T-cell (primary cell): Measurements from ENCODE around the gene DENND1A. TPM values are rescaled to one million over a fixed set of nuclear protein-coding genes. Genes with fewer than 3 reads are reported as not detected.

Source experiments
- ATAC-seq, 4 experiments: fragments of 200-7000 bp in 3 of 4; fragments of 150-1000 bp in 1 of 4; cut with Tn5 transposase; replicated peaks in 1 of 4; 1 replicate in 3 of 4; 2 replicates in 1 of 4; pipeline ENCODE4 v1.10.0; 2021; ENCODE audit warnings: moderate library complexity in 3 of 4, mild to moderate bottlenecking in 2 of 4, moderate number of reproducible peaks in 1 of 4
- CTCF ChIA-PET, 2 donors: fragments of 300-600 bp; sonication (Branson Sonifier 250); formaldehyde crosslinking; loops; one replicate each; lab custom pipeline; 2022; ENCODE audit warnings: antibody characterized with exemption in 2 of 2; lab: Charles Lee
- POLR2A ChIA-PET, 2 donors: fragments of 300-600 bp; sonication (Branson Sonifier 250); formaldehyde crosslinking; loops; one replicate each; lab custom pipeline; 2022; ENCODE audit warnings: antibody characterized with exemption in 2 of 2; lab: Charles Lee
- DNase-seq, 35 experiments: peaks; one replicate each; pipeline versions ENCODE4 v3.0.0 to v3.0.0-alpha.2; 2013 to 2023
- H3K27ac ChIP-seq: one replicate; pipeline ENCODE4 v1.5.1; 2013; ENCODE audit warnings: low read length
- H3K27me3 ChIP-seq, 2 experiments: replicated peaks in 1 of 2; 1 replicate in 1 of 2; 2 replicates in 1 of 2; pipeline versions ENCODE4 v1.6.1 to v1.7.0; 2013; ENCODE audit warnings: low read length in 1 of 2, mixed read lengths in 1 of 2; ENCODE audit not compliant: control insufficient read depth in 2 of 2, insufficient read depth in 2 of 2; ENCODE audit errors: extremely low read depth in 1 of 2
- H3K36me3 ChIP-seq, 2 donors: 1 replicate in 1 of 2; 2 replicates in 1 of 2; pipeline versions ENCODE4 v1.6.1 to v1.7.0; 2013; ENCODE audit warnings: low read length in 1 of 2; ENCODE audit not compliant: control insufficient read depth in 2 of 2, insufficient read depth in 1 of 2; ENCODE audit errors: extremely low read depth in 1 of 2
- H3K4me1 ChIP-seq, 2 experiments: 1 replicate in 1 of 2; 2 replicates in 1 of 2; pipeline versions ENCODE4 v1.6.1 to v1.7.0; 2013; ENCODE audit warnings: low read length in 2 of 2, mixed read lengths in 1 of 2; ENCODE audit not compliant: insufficient read depth in 2 of 2, control insufficient read depth in 1 of 2; ENCODE audit errors: extremely low read depth in 1 of 2
- H3K4me3 ChIP-seq, 2 donors: 1 replicate in 1 of 2; 2 replicates in 1 of 2; pipeline versions ENCODE4 v1.5.1 to v1.7.0; 2013; ENCODE audit warnings: mild to moderate bottlenecking in 2 of 2, low read length in 1 of 2, moderate library complexity in 1 of 2; ENCODE audit not compliant: control insufficient read depth in 1 of 2; ENCODE audit errors: extremely low read depth in 1 of 2
- H3K9me3 ChIP-seq: 2 replicates; pipeline ENCODE4 v1.7.0; 2013
- H3K27ac Mint-ChIP-seq, 2 donors: one replicate each; pipeline ENCODE4 v1.8.0; 2020 to 2021; ENCODE audit warnings: mild to moderate bottlenecking in 2 of 2, mixed read lengths in 2 of 2
- H3K27me3 Mint-ChIP-seq, 2 donors: one replicate each; pipeline ENCODE4 v1.8.0; 2021 to 2022; ENCODE audit warnings: mixed read lengths in 2 of 2
- H3K36me3 Mint-ChIP-seq: one replicate; pipeline ENCODE4 v1.8.0; 2021; ENCODE audit warnings: mixed read lengths
- H3K4me1 Mint-ChIP-seq, 3 donors: one replicate each; pipeline ENCODE4 v1.8.0; 2020 to 2022; ENCODE audit warnings: mixed read lengths in 3 of 3, mild to moderate bottlenecking in 1 of 3
- H3K4me3 Mint-ChIP-seq, 3 donors: one replicate each; pipeline ENCODE4 v1.8.0; 2020 to 2022; ENCODE audit warnings: mild to moderate bottlenecking in 3 of 3, mixed read lengths in 3 of 3, moderate library complexity in 3 of 3
- H3K9me3 Mint-ChIP-seq, 3 donors: one replicate each; pipeline ENCODE4 v1.8.0; 2020 to 2022; ENCODE audit warnings: mixed read lengths in 3 of 3
- WGBS: methylation state at CpG from one replicate; pipeline ENCODE4 v1.1.5; 2013; ENCODE audit warnings: missing lambda C conversion rate; ENCODE audit not compliant: insufficient coverage; 5-methylcytosine and 5-hydroxymethylcytosine counted together
- total RNA-seq, 35 experiments: library from RNA in 6 of 35; stranded (reverse) in 6 of 35; fragments of 120-200 nt in 1 of 35; gene quantifications; one replicate each; pipeline versions ENCODE4 v1.2.1 to v1.2.4 and lab custom pipeline; 2013 to 2026

Gene DENND1A
- total RNA-seq, 5 donors from 2014 or later (not counting 1 experiment from before 2014, with no cell fraction given): 12.4 to 19.9 (median 14.1) TPM

GRCh38 chr9:123368536-123369153 is 561.3 kb downstream of the DENND1A start:
- POLR2A ChIA-PET: no interaction called here
- CTCF ChIA-PET: no interaction called here

DNA sequence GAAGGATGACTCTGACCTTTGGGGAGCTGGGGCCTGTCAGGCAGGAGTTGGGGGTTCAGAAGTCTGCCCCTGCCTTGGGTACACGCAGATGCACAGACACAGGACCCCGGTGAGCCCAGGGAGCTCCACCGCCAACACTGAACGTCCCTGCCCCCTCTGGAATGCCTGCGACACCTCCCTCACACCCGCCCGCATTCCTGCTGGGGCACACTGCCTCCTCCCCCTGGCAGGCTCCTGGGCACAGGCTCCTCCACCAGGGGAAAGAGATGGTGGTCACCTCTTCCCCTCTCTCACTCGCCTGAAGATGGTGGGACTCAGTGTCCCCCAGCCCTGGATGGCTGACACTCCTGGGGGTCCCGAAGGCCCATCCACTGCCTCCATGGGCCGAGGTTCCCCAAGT is 561.9 kb downstream of the DENND1A start:
- Histone ChIP-seq H3K36me3 (no peaks in the 10 kb centered on the region), H3K9me3 (no peaks in the 10 kb centered on the region), H3K27ac (no peak overlapping the region), H3K4me1 (no peaks in the 10 kb centered on the region), H3K27me3 (peaks cover 0 to 54% of the 10 kb centered on the region in 2 experiments), H3K4me3 (no peak overlapping the region)
- Mint-ChIP-seq H3K36me3 (no peaks in the 10 kb centered on the region), H3K9me3 (no peaks in the 10 kb centered on the region), H3K4me3 (no peak overlapping the region), H3K27me3 (peaks cover 33 to 35% of the 10 kb centered on the region in 2 donors), H3K27ac (no peak overlapping the region), H3K4me1 (peaks cover 5 to 8% (median 8%) of the 10 kb centered on the region in 3 donors)
- DNase-seq: no peak
- 80% methylated on average over 8 of the region's 10 CpGs for WGBS
- POLR2A ChIA-PET: interaction anchor here in 1 of 2 donors (0.6 kb wide), 1 partner anchor 178 kb away, joined by 4 read pairs; no protein-coding TSS in a partner anchor
- CTCF ChIA-PET: no interaction called here
- ATAC-seq: no peak

More at GRCh38 chr9:123368536-123369153, 561.3 kb downstream of the DENND1A start:
- Mint-ChIP-seq H3K4me1 (peaks cover 5 to 8% (median 8%) of the 10 kb centered on the region in 3 donors), H3K27ac (no peak overlapping the region), H3K27me3 (peaks cover 33 to 35% of the 10 kb centered on the region in 2 donors), H3K36me3 (no peaks in the 10 kb centered on the region), H3K9me3 (no peaks in the 10 kb centered on the region), H3K4me3 (no peak overlapping the region)
- 75% methylated on average over 1 of the region's 6 CpGs for WGBS
- Histone ChIP-seq H3K9me3 (no peaks in the 10 kb centered on the region), H3K4me3 (no peak overlapping the region), H3K27me3 (peaks cover 0 to 55% of the 10 kb centered on the region in 2 experiments), H3K27ac (no peak overlapping the region), H3K4me1 (no peaks in the 10 kb centered on the region), H3K36me3 (no peaks in the 10 kb centered on the region)
- ATAC-seq (no peak), DNase-seq (no peak)

DNA sequence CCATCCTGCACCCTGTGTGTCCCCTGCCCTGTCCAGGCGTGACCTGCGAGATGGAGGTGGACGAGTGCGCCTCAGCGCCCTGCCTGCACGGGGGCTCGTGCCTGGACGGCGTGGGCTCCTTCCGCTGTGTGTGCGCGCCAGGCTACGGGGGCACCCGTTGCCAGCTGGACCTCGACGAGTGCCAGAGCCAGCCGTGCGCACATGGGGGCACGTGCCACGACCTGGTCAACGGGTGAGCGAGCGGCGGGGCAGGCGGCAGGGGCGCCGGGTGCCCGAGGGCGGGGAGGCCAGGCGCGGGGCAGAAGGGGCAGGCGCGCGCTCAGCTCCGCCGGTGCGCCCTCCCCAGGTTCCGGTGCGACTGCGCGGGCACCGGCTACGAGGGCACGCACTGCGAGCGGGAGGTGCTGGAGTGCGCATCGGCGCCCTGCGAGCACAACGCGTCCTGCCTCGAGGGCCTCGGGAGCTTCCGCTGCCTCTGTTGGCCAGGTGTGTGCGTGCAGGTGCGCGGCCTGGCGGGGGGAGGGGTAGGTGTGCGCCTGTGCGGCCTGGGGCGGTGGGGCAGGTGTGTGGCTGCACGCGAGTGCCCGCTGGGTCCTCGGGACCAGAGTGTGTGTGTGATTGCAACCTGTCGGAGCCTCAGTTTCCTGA is 563.9 kb downstream of the DENND1A start:
- ATAC-seq (no peak), DNase-seq (no peak)
- Histone ChIP-seq H3K9me3 (no peaks in the 10 kb centered on the region), H3K4me1 (no peaks in the 10 kb centered on the region), H3K27me3 (peaks cover 0 to 40% of the 10 kb centered on the region in 2 experiments), H3K27ac (no peak overlapping the region), H3K4me3 (no peak overlapping the region), H3K36me3 (no peaks in the 10 kb centered on the region)
- ChIA-PET POLR2A (no interaction called here), CTCF (no interaction called here)
- no peak overlapping the region for H3K4me3 Mint-ChIP-seq
- H3K9me3 Mint-ChIP-seq: no peaks in the 10 kb centered on the region
- no peaks in the 10 kb centered on the region for H3K36me3 Mint-ChIP-seq
- peaks cover 15 to 20% of the 10 kb centered on the region in 2 donors for H3K27me3 Mint-ChIP-seq
- 38% methylated on average over 66 of the region's 67 CpGs for WGBS
- no peak overlapping the region for H3K27ac Mint-ChIP-seq
- peaks cover 0 to 2% (median 0%) of the 10 kb centered on the region in 3 donors for H3K4me1 Mint-ChIP-seq

DNA sequence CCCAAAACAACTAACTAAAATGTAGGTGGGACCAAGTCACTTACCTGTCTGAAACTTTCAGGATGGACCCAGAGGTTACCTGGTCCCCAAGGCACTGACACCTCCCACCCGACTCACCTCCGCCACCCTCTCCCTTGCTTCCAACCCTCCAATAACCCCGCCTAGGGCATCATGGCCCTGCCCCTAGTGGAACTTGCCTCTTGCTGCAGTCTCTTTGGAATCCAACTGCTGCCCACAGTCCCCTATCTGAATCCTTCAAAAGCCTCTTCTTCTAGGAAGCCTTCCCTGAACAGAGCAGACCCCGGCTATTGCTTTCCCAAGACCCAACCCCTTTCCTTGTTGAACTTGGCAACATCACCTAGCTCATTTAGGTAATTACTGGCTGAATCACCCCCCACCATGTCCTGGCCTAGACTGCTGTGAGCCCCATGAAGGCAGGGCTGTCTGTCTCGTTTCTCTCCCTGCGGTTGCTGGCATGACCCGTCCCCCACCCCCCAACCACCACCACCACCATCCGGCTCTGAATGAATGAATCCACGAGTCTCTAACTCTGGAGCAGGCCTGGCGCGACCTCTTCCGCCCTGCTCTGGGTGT is 564.5 kb downstream of the DENND1A start:
- Histone ChIP-seq H3K4me1 (no peaks in the 10 kb centered on the region), H3K36me3 (no peaks in the 10 kb centered on the region), H3K27me3 (peaks cover 0 to 33% of the 10 kb centered on the region in 2 experiments), H3K27ac (no peak overlapping the region), H3K9me3 (no peaks in the 10 kb centered on the region), H3K4me3 (no peak overlapping the region)
- H3K9me3 Mint-ChIP-seq: no peaks in the 10 kb centered on the region
- no peak overlapping the region for H3K4me3 Mint-ChIP-seq
- ATAC-seq: no peak
- H3K36me3 Mint-ChIP-seq: no peaks in the 10 kb centered on the region
- WGBS: 87% methylated on average over 11 of the region's 12 CpGs
- H3K27me3 Mint-ChIP-seq: peaks cover 13 to 17% of the 10 kb centered on the region in 2 donors
- ChIA-PET POLR2A (no interaction called here), CTCF (no interaction called here)
- DNase-seq: no peak
- H3K4me1 Mint-ChIP-seq: peaks cover 0 to 5% (median 0%) of the 10 kb centered on the region in 3 donors
- H3K27ac Mint-ChIP-seq: no peak overlapping the region

DNA sequence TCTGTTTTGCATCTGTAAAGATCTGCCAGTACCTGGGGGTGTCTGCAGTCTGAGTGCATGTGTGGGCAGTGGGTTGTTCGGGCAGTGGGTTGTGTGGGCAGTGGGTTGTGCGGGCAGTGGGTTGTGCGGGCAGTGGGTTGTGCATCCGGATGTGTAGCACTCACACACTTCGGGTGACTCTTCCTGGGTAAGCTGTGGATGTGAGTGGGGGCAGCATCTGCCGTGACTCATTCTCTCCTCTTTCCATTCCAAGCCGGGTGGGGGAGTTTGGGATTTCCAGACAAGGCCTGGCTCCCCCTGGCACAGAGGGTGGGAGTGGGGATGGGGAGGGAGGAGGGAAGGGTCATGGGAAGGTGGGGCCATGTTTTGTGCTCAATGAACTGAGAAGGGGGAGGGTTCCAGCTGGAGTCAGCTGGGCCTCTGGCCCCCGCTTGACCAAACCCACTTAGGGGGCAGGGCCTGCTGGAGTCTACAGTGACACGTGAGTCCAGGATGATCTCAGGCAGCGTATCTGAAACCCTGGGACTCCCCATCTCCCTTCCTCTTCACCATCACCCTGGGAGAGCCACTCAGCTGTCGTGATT is 565.6 kb downstream of the DENND1A start:
- H3K27ac Mint-ChIP-seq: no peak overlapping the region
- H3K4me1 Mint-ChIP-seq: peaks cover 0 to 15% (median 8%) of the 10 kb centered on the region in 3 donors
- Histone ChIP-seq H3K36me3 (no peaks in the 10 kb centered on the region), H3K9me3 (no peaks in the 10 kb centered on the region), H3K4me1 (peaks cover 3 to 7% of the 10 kb centered on the region in 2 experiments), H3K4me3 (no peak overlapping the region), H3K27ac (no peak overlapping the region), H3K27me3 (peaks cover 0 to 29% of the 10 kb centered on the region in 2 experiments)
- ChIA-PET POLR2A (no interaction called here), CTCF (no interaction called here)
- DNase-seq: no peak
- WGBS: 42% methylated on average over 2 of the region's 11 CpGs
- peaks cover 7 to 13% of the 10 kb centered on the region in 2 donors for H3K27me3 Mint-ChIP-seq
- no peak for ATAC-seq
- H3K36me3 Mint-ChIP-seq: no peaks in the 10 kb centered on the region
- no peak overlapping the region for H3K4me3 Mint-ChIP-seq
- no peaks in the 10 kb centered on the region for H3K9me3 Mint-ChIP-seq

GRCh38 chr9:123362856-123363255 is 567.1 kb downstream of the DENND1A start:
- no peak for DNase-seq
- peaks cover 4 to 5% of the 10 kb centered on the region in 2 donors for H3K27me3 Mint-ChIP-seq
- H3K36me3 Mint-ChIP-seq: no peaks in the 10 kb centered on the region
- no peak overlapping the region for H3K4me3 Mint-ChIP-seq
- Histone ChIP-seq H3K4me1 (peaks cover 3 to 12% of the 10 kb centered on the region in 2 experiments), H3K9me3 (no peaks in the 10 kb centered on the region), H3K27me3 (peaks cover 0 to 18% of the 10 kb centered on the region in 2 experiments), H3K4me3 (no peak overlapping the region), H3K27ac (no peak overlapping the region), H3K36me3 (no peaks in the 10 kb centered on the region)
- H3K9me3 Mint-ChIP-seq: no peaks in the 10 kb centered on the region
- CTCF ChIA-PET: no interaction called here
- no peak overlapping the region for H3K27ac Mint-ChIP-seq
- WGBS: 89% methylated on average over 22 of the region's 23 CpGs
- POLR2A ChIA-PET: no interaction called here
- H3K4me1 Mint-ChIP-seq: peaks cover 0 to 27% (median 19%) of the 10 kb centered on the region in 3 donors
- no peak for ATAC-seq
